Measurements from ENCODE around the gene PCNX3. TPM values are rescaled to one million over a fixed set of nuclear protein-coding genes. Genes with fewer than 3 reads are reported as not detected.

Gene PCNX3
- total RNA-seq, 1 experiment from 2014 or later = 50.4 TPM

DNA sequence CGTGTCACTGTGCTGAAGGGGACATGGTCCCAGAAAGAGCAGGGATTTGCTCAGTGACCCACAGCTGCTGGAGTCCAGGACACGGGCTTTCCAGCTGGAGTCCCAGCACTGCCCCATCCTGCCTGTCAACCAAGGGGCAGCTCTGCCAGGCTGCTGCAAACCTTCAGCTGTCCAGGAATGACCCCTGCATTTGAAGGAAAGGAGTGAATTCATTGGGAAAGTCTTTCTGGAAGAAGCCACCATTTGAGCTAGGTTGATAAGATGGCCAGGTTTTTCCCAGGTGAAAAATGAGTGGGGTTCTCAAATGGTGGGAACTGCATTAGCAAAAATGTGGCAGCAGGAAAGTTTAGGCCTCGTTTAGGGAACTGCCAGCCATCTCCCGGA, 29.3 kb upstream of the PCNX3 start:
- Histone ChIP-seq H3K9me3 (ENCODE audit: control insufficient read depth in 1 of 2, insufficient read depth in 1 of 2, low read depth in 1 of 2, low read length in 2 of 2) (no peaks in the 10 kb centered on the region), H4K20me1 (ENCODE audit: insufficient read depth) (no peaks in the 10 kb centered on the region), H2AFZ (ENCODE audit: low read depth, low read length, poor library complexity, severe bottlenecking) (no peak overlapping the region), H3K36me3 (ENCODE audit: control insufficient read depth in 1 of 2, insufficient read depth in 2 of 2, low read length in 2 of 2) (no peaks in the 10 kb centered on the region; a peak in 1 of 4 replicates), H3K4me1 (ENCODE audit: control insufficient read depth in 1 of 2, insufficient read depth in 2 of 2, low read length in 2 of 2) (peaks cover 14 to 25% of the 10 kb centered on the region in 2 experiments), H3K27ac (ENCODE audit: low read depth, low read length) (no peak overlapping the region), H3K9ac (ENCODE audit: low read length) (no peak overlapping the region), H3K27me3 (ENCODE audit: insufficient read depth, low read length) (no peaks in the 10 kb centered on the region), H3K4me2 (ENCODE audit: low read length) (no peak overlapping the region), H3K4me3 (replicated peaks in 1 of 2; ENCODE audit: low read depth in 1 of 2, low read length in 2 of 2) (no peak overlapping the region), H3K9me2 (ENCODE audit: insufficient read depth) (no peaks in the 10 kb centered on the region), H3K79me2 (ENCODE audit: insufficient read depth, low read length) (no peaks in the 10 kb centered on the region)
- ChIA-PET RAD21 (ENCODE audit: low non-redundant PET in 1 of 2, low total read pairs in 2 of 2, uncharacterized antibody in 2 of 2, unreplicated experiment in 2 of 2) (no interaction called here), POLR2A (interaction anchor here (0.9 to 1.5 kb wide), 2 partner anchors 12 to 273 kb away, joined by 3 read pairs; partner anchors contain the start of gene MUS81), CTCF (interaction anchor here (0.9 to 1.0 kb wide), 2 partner anchors 9 to 45 kb away, joined by 3 read pairs; no protein-coding TSS in a partner anchor)
- no peak for ATAC-seq
- DNase-seq (ENCODE audit: low read depth, low spot score) = no peak
- BruUV-seq (replicated peaks) = no TSS peak
- intact Hi-C loops (cut with micrococcal nuclease) = no loop called here
- TF ChIP-seq ZNF274 (IDR thresholded peaks at IDR 0.05; ENCODE audit: low read depth, low read length) (no peak), SP1 (IDR thresholded peaks at IDR 0.05; ENCODE audit: low read depth) (no peak), ATF3 (IDR thresholded peaks at IDR 0.05) (no peak), EGR1 (IDR thresholded peaks at IDR 0.05; ENCODE audit: low read depth) (no peak), EZH2phosphoT487 (IDR thresholded peaks at IDR 0.05; ENCODE audit: borderline replicate concordance) (no peak), EZH2 (IDR thresholded peaks at IDR 0.05) (no peak), TCF7L2 (IDR thresholded peaks at IDR 0.05; ENCODE audit: borderline replicate concordance, extremely low read depth, insufficient read depth, insufficient read length) (no peak), POLR2AphosphoS5 (IDR thresholded peaks at IDR 0.05; ENCODE audit: low read depth, low read length) (no peak), POLR2A (IDR thresholded peaks at IDR 0.05; ENCODE audit: borderline replicate concordance, extremely low read depth, insufficient read depth, insufficient read length) (no peak), FOSL1 (IDR thresholded peaks at IDR 0.05; ENCODE audit: low read depth) (no peak), CEBPB (IDR thresholded peaks at IDR 0.05; ENCODE audit: low read depth) (no peak), YY1 (IDR thresholded peaks at IDR 0.05; ENCODE audit: extremely low read depth, insufficient replicate concordance, low read depth, low read length) (no peak), MAX (IDR thresholded peaks at IDR 0.05) (no peak), JUND (IDR thresholded peaks at IDR 0.05) (no peak), ZFX (IDR thresholded peaks at IDR 0.05) (no peak), ELF1 (IDR thresholded peaks at IDR 0.05; ENCODE audit: borderline replicate concordance, low read depth) (no peak)
- TF ChIP-seq, protein P1, sequence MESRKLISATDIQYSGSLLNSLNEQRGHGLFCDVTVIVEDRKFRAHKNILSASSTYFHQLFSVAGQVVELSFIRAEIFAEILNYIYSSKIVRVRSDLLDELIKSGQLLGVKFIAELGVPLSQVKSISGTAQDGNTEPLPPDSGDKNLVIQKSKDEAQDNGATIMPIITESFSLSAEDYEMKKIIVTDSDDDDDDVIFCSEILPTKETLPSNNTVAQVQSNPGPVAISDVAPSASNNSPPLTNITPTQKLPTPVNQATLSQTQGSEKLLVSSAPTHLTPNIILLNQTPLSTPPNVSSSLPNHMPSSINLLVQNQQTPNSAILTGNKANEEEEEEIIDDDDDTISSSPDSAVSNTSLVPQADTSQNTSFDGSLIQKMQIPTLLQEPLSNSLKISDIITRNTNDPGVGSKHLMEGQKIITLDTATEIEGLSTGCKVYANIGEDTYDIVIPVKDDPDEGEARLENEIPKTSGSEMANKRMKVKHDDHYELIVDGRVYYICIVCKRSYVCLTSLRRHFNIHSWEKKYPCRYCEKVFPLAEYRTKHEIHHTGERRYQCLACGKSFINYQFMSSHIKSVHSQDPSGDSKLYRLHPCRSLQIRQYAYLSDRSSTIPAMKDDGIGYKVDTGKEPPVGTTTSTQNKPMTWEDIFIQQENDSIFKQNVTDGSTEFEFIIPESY (IDR thresholded peaks at IDR 0.05; ENCODE audit: extremely low read depth, insufficient replicate concordance, low read length) = no peak
- TF ChIP-seq, protein P2, sequence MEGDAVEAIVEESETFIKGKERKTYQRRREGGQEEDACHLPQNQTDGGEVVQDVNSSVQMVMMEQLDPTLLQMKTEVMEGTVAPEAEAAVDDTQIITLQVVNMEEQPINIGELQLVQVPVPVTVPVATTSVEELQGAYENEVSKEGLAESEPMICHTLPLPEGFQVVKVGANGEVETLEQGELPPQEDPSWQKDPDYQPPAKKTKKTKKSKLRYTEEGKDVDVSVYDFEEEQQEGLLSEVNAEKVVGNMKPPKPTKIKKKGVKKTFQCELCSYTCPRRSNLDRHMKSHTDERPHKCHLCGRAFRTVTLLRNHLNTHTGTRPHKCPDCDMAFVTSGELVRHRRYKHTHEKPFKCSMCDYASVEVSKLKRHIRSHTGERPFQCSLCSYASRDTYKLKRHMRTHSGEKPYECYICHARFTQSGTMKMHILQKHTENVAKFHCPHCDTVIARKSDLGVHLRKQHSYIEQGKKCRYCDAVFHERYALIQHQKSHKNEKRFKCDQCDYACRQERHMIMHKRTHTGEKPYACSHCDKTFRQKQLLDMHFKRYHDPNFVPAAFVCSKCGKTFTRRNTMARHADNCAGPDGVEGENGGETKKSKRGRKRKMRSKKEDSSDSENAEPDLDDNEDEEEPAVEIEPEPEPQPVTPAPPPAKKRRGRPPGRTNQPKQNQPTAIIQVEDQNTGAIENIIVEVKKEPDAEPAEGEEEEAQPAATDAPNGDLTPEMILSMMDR (IDR thresholded peaks at IDR 0.05 in 2 of 3, conservative IDR thresholded peaks at IDR 0.05 in 1 of 3; ENCODE audit: borderline replicate concordance in 1 of 3, insufficient read depth in 1 of 3, low read depth in 2 of 3, low read length in 2 of 3) = no peak
- TF ChIP-seq, protein P3, sequence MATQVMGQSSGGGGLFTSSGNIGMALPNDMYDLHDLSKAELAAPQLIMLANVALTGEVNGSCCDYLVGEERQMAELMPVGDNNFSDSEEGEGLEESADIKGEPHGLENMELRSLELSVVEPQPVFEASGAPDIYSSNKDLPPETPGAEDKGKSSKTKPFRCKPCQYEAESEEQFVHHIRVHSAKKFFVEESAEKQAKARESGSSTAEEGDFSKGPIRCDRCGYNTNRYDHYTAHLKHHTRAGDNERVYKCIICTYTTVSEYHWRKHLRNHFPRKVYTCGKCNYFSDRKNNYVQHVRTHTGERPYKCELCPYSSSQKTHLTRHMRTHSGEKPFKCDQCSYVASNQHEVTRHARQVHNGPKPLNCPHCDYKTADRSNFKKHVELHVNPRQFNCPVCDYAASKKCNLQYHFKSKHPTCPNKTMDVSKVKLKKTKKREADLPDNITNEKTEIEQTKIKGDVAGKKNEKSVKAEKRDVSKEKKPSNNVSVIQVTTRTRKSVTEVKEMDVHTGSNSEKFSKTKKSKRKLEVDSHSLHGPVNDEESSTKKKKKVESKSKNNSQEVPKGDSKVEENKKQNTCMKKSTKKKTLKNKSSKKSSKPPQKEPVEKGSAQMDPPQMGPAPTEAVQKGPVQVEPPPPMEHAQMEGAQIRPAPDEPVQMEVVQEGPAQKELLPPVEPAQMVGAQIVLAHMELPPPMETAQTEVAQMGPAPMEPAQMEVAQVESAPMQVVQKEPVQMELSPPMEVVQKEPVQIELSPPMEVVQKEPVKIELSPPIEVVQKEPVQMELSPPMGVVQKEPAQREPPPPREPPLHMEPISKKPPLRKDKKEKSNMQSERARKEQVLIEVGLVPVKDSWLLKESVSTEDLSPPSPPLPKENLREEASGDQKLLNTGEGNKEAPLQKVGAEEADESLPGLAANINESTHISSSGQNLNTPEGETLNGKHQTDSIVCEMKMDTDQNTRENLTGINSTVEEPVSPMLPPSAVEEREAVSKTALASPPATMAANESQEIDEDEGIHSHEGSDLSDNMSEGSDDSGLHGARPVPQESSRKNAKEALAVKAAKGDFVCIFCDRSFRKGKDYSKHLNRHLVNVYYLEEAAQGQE (IDR thresholded peaks at IDR 0.05; ENCODE audit: low read depth) = no peak

Measured in HCT116 (cell line).